COLO829 (cell line): ENCODE measurements around the gene FAM131B.
A peak's percentile ranks its signal among the peaks of the same experiment; 100 is the strongest.

ENCODE experiments used
- DNase-seq: peaks from one replicate; pipeline ENCODE4 v3.0.0; 2012; ENCODE audit warnings: low spot score

Gene FAM131B

GRCh38 chr7:143359771-143360353 is 2.7 kb downstream of the FAM131B start:
- no peak for DNase-seq

GRCh38 chr7:143358626-143359025 is 3.9 kb downstream of the FAM131B start:
- no peak for DNase-seq

GRCh38 chr7:143356414-143357050 is 6.0 kb downstream of the FAM131B start:
- no peak for DNase-seq

GRCh38 chr7:143355450-143356385 is 6.8 kb downstream of the FAM131B start:
- no peak for DNase-seq

- no peak for DNase-seq
These were observed 7.5 kb downstream of the FAM131B start for GRCh38 chr7:143354965-143355364.

- DNase-seq, result no peak
These were observed 8.1 kb downstream of the FAM131B start for GRCh38 chr7:143354376-143354775.

DNA sequence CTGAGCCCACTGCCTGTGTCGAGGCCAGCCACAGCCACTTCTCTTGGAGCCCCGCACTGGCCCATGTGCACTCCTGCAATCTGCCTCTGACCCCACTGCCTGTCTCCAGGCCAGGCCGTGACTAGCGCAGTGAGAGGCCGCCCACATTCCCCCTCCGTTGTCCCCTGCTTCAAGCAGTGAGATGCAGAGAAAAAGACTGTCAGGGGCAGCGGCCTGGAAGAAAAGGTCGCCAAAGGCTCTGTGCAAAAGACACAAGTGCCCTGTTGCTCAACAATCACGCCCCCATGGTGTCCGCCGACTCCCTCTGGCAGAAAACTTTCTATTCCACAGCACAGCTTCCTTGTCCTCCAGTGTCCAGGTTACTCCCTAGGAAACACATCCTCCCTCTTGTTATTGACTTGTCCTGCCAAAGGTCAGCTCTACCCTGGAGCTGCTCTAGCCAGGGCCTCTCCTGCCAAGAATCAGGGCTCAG is 9.9 kb downstream of the FAM131B start:
- no peak for DNase-seq

DNA sequence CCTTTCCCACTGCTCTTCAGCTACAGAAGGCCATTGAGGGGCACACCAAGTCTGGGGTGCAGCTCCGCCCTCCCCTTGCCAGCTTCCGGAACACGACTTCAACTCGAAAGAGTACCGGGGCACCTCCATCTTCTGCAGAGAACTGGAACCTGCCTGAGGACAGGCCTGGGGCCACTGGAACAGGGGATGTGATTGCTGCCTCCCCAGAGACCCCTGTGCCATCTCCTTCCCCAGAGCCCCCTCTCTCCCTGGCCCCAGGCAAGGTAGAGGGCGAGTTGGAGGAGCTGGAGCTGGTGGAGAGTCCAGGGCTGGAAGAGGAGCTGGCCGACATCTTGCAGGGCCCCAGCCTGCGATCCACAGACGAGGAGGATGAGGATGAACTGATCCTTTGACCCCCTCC is 10.9 kb downstream of the FAM131B start:
- DNase-seq, result no peak

GRCh38 chr7:143351060-143351459 is 11.5 kb downstream of the FAM131B start:
- no peak for DNase-seq

GRCh38 chr7:143347950-143348349 is 14.6 kb downstream of the FAM131B start:
- DNase-seq, result no peak

GRCh38 chr7:143346018-143346417 is 16.5 kb downstream of the FAM131B start:
- no peak for DNase-seq

DNA sequence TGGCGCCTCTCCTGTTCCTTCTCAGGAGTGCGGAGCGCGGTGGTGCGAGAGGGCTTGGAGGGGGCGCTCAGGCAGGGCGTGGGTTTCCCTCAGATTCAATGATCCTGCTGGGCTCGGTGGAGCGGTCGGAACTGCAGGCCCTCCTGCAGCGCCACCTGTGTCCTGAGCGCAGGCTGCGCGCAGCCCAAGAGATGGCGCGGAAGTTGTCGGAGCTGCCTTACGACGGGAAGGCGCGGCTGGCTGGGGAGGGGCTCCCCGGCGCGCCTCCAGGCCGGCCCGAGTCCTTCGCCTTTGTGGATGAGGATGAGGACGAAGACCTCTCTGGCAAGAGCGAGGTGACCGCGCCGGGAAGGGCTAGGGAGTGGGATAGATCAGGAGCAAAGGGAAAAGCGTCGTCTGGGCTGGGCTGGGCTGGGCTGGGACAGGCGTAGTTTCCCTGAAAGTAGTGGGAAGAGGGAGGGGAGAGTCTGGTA is 17.0 kb downstream of the FAM131B start:
- no peak for DNase-seq

DNA sequence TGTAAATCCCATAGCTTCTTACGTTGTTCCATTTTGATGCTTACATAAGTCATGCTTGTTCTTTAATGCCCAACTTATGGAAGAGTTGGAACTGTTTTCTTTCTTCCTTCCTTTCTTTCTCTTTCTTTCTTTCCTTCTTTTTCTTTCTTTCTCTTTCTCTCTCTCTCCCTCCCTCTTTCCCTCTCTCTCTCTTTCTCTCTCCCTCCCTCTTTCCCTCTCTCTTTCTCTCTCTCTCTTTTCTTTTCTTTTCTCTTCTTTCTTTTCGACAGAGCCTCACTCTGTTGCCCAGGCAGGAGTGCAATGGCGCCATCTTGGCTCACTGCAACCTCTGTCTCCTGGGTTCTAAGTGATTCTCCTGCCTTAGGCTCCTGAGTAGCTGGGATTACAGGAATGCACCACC is 18.9 kb downstream of the FAM131B start:
- DNase-seq, result no peak

- no peak for DNase-seq
These were observed 20.7 kb downstream of the FAM131B start for GRCh38 chr7:143341842-143342241.

DNA sequence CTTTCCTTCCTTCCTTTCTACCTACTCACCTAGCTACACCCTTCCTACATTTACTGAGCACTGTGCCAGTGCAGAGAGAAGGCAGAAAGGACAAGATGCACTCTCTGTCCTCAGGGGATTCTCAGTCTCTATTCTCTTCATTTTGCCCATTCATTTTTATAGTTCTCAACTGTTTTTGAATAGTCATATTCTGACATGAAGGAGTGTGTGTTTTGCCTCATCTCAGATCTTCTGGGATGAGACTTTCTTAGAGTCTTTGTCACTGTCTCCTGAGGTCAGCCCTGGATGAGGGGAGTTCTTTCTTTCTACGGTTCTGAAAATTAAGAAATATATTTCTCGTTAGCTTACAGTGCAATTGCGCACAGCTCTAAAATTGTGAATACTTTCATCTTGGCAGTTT is 25.3 kb downstream of the FAM131B start:
- no peak for DNase-seq

DNA sequence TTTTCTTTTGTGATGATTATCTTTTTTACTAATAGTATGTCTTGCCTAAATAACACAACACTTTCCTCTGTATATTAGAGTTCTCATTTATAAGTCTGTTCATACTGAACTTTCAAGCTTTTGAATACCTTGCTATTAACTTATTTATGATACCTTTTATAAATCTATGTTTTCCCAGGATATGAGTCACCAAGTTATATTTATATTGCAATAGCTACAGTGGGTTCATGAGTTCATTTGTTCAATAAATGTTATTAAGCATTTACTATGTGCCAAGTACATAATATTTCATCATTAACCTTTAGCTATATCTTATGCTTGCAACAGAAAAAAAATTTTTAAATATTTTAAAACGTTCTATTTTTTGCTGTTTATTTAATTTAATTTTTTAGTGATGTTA is 28.3 kb downstream of the FAM131B start:
- DNase-seq, result no peak

DNA sequence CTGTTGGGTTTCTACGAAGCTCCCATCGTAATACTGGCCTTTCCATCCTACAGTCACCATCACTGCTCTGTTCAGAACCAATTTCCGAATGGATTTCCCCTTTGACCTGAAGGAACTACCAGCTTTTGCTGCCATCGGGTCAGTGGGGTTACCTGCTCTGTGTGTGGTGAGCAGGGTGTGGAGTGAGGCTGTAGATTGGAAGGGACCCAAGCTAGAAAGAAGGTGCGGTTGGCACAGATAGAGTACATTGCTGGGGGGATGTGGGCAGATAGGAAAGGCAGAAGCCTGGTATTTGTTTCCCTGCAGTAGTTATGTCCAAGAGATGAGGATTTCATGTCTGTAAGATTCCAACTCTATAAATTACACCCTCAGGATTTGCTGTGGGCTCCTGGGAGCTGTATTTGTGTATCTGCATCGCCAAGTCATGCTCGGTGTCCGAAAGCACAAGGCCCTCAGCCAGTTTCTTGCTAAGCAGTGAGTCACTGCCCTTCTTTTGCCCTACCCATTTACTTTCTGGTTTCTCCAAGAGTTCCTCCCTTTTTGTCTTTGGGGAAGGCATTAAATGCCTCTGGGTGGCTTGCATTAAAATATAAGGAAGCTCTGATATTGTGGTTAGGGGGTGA is 31.2 kb downstream of the FAM131B start:
- DNase-seq, result peak; percentile 63

GRCh38 chr7:143329471-143330170 is 32.9 kb downstream of the FAM131B start:
- DNase-seq, result no peak

GRCh38 chr7:143327903-143328302 is 34.6 kb downstream of the FAM131B start:
- DNase-seq, result no peak

DNA sequence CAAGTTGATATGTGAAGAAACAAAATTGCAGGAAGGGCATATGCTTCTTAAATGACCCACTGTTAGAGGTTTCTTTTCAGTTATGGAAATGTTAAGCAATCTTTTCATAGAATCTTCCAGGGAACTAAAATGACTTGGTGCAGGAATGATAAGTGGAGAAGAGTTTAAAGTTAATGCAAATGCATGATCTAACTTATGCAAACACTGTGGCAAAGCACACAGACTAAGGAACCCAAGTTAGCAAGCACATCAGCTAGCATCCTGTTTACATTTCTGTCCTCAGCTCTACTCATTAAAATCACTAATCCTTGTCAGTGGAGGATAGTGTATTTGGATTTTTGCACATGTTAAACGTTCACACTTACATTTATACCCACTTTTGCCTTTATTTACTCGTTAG is 37.3 kb downstream of the FAM131B start:
- DNase-seq, result no peak

- DNase-seq, result no peak
These were observed 38.9 kb downstream of the FAM131B start for GRCh38 chr7:143323653-143324052.
